Stimulated activated CD8-positive, alpha-beta memory T cell treated with anti-CD3 and anti-CD28 coated beads, Interleukin-7, amount 100 ng/mL, for 24 hours (primary cell): ENCODE data around the gene PTPRN2.
"Not testable (repeated sequence)": the region's sequence is repeated elsewhere in the genome, so short reads cannot be mapped to it uniquely, and the experiment has no call there.

Experiments used
- DNase-seq: peaks from one replicate; pipeline ENCODE4 v3.0.0-alpha.2; 2020; ENCODE audit warnings: low read depth

Gene PTPRN2

DNA sequence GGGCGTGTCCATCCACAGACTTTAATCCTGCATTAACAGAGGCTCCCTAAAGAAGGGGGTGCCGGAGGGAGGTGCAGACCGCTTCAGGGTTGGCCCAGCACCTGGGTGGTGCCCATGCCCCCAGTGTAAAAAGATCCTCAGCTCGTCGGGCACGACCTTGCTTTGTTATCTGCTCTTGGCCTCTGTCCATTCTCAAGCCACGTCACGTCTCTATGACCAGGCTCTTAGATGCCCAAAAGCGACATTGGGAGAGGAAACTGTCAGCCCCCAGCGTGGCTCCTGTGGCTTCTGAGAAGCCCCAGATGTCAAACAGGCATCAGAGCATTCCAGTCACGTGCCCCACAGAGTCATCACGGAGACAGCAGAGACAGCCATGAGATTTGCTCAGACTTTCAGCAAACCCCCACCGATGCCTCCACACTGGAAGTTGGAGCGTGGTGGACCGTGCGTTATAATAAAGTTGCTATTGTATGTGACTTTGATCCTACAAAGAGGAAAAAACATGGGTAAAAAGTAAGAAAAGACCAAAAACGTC is 55.5 kb downstream of the PTPRN2 start:
- DNase-seq, result no peak

DNA sequence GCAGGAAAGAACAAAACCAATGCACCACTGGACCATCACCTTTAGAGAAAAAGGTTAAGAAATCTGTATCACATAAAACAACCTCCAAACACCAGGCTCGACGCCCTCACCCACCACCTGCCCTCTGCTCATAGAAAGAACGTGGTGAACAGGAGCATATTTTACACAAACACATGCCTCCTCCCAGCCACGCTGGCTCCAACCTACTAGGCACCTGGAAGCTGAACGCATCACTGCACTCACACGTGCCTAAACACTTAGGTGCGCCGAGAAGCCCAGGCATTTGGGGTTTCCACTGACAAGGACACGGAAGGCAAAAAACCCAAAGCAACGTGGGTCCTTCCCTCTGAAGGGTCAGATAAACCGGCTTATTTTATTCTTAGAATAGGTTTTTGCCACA is 56.0 kb downstream of the PTPRN2 start:
- DNase-seq, result no peak

DNA sequence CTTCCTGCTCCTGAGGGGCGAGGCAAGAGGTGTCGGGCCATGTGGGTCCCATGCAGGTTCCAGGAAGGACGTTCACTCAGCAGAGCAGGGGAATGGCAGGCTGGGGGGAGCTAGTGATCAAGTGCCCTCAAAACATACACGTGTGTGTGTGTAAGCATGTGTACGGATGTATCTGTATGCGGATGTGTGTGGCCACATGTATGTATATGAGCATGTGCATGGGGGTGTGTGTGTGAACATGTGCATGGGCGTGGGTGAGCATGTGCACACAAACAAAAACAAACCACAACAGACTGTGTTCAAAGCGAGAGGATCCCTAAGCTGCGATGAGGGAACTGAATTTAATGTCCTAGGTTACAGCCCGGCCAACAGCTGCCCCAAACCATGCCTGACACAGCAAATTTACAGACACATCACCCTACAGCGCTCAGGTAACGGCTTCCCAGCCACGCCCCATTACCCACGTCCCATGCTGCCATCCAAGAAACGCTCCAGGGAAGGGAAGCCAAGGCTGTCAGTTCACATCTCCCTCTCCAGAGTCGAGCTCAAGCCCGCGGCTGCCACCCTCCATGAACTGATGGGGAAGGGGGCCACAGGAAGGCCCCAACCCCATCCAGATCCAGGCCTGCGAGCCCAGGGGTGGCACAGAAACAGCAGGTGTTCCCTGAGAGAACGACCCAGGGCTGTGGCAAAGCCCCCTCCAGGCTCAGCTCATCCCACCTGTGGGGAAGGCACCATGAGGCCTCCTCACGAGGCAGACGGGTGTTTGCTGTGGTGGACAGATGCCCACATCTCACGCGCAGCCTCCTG is 56.6 kb downstream of the PTPRN2 start:
- no peak for DNase-seq

DNA sequence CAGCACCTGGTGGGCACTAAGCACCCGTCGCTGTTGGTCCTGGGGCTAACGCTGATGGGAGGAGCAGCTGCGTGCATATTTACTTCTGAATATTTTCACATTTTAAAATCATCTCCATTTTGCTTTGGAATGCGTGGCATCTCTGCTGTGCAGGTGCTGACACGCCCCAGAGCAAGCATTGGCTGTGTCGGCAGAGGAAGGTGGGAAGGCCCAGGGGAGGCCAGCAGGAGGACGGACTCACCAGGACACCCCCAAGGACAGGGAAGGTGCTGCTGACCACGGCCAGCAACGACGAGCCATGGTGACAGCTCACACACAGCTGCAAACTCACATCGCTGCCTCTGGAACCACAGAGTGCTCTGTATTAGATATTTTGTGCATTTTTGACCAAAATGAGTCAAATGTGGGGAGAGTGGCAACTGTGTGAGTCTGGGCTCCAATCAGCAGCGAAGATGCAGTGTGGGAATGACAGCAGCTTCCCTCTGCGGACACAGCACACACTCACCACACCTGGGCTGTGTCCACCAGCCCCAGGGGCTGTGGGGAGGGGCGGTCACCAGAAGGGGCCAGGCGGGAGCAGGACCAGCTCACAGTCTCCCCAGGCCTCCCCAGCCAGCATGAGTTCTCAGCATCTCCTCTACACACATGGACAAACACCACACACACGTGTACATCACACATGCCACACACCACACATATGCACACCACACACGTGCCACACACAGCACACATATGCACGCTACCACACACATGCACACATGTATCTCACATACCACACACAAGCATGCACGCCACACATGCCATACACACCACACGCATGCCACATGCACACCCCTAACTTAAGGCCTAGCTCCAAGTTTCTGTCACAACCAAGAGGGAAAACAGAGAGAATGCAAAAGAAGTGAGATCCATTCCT is 58.2 kb downstream of the PTPRN2 start:
- no peak for DNase-seq

DNA sequence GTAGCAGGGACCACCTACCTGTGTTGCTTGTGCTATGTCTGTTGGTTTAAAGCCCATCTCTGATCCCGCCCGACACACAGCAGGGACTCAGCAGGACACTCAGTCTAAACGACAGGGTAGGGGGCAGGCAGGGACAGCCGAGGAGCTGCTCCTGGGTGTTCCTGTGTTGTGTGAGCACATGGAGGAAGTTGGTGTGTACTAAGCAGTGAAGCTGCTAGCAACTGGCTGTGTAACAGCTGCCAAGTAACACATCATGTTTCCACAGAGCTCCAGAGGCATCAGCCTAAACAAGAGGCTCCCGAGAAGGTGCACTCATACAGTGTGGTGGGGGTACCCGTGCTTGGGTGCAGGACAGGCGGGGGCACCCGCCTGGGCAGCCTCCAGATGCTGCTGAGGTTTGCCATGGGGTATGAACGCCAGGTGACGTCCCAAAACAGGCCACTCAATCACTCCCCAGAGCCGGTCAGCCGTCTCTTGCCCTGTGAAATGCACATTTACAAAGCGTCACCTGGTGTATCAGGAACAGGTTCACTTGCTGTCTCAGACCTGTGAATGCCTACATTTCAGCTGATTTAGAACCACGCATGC is 59.6 kb downstream of the PTPRN2 start:
- no peak for DNase-seq

DNA sequence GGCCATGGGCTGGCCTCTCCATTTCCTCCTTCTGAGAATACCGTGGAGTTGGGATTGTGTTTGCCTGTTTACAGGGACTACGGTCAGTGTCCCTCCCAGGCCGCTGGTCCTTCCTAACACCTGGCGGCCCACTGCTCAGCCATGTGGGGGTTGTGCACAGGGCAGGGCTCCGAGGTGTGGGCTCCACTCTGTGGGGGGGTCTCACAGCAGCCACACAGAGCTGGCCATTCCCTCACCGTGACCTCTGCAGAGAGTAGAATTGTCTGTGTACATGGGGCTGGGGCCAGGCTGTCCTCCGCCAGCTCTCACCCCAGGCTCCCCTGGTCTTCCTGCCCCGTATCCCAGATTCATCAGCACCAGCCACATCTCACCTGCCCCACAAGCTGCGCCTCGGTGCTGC is 60.1 kb downstream of the PTPRN2 start:
- DNase-seq, result no peak

DNA sequence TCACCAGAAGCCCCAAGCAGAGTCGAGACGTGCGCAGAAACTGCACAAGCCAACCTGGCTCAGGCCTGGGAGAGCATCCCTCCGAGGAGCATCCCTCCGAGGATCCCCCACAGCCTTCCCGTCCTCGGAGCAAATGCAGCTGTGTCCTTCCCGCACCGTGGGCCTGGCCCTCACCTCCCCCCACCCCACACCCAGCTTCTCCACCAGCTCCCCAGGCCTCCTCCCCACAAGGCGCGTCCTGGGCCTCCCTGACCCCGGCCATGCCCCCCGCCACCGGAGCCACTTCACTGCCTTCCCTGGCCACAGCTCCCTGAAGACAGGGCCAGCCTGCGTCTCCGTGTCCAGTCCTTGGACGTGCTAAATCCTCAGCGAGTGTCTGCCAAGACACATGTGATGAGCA is 60.6 kb downstream of the PTPRN2 start:
- no peak for DNase-seq

DNA sequence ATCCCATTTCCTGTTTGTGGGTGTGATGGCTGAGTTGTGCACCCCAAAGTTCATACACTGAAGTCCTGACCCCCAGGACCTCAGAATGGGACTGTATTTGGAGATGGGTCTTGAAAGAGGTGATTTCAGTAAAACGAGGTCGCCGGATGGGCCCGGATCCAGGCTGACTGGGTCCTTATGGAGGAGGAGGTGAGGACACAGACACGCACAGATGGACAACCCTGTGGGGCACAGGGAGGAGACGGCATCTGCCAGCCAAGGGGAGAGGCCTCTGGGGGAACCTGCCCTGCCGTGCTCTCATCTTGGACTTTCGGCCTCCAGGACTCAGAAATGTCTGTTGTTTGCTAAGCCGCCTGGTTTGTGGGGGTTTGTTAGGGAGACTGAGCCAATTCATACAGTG is 61.1 kb downstream of the PTPRN2 start:
- DNase-seq, result no peak

DNA sequence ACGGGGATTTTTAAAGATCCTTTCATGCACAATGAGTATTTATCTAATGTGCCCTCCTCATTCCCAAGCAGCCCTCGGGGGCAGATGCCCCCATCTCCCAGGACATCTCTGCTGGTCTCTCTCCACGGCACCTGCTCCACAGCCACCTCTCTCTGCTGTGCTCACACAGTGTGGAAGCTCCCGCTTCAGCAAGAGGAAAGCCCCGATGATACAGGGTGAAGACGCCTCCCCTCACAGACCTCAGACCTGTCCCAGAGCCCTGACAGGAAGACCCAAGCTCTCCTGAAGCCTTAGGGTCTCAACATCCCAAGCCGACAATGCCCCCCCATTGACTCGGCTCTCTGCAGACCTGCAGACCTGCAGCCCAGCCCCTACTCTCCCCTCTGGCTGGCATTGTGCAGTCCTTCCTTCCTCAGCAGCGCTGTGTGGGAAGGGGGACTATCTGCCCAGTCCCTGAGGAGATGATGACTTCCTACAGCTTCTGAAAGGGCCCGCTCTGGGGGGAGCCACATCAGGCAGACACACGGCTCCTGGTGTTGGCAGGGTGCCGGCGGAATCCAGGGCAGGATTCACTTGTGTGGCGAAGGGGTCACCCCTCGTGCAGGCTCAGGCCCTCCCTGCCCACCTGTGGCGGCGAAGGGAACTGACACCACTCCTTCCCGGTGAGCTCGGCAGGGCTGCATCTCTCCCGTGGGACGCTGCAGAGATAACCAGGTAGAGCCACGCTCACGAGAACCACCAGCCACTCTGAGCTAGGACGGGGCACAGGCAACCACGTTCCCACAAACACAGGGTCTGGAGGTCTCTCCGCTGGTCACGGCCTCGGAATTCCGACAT is 61.8 kb downstream of the PTPRN2 start:
- DNase-seq, result no peak

DNA sequence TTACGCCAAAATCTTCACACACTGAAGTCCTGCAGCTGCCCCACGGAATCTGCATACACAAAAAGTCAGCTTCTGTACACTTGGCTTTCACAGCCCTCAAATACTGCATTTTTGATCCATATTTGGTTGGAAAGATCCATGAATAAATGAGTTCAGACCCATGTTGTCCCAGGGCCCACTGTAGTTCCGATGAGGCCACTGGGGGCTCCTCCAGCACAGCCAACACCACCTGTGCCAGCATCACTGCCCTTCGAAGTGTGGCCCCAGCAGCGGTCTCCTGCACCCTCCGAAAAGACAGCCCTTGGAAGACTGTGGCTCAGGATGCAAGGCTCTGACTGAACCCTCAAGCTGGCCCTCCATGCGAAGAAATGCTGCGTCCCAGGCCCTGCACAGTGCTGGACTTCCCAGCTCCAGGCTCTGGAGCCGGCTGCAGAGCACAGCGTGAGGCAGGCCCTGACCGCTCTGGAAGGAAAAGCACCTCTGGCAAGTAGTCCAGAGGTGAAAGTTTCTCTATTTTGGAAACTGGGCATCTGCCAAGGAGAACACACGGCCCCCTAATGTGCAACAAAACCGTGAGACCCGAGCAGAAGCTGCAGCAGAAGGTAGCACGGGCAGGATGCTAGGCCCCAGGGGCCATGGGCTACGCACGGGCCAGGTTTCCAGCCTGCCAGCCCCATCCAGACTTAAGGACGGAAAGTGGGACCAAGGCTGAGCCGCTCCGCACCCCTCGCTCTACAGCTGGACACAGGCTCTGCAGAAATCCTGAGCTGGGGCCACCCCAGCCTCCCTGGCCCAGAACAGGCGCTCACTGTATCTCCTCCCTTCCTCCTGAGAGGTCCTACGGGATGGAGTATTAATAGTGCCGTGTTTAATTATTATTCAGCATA is 62.6 kb downstream of the PTPRN2 start:
- no peak for DNase-seq

DNA sequence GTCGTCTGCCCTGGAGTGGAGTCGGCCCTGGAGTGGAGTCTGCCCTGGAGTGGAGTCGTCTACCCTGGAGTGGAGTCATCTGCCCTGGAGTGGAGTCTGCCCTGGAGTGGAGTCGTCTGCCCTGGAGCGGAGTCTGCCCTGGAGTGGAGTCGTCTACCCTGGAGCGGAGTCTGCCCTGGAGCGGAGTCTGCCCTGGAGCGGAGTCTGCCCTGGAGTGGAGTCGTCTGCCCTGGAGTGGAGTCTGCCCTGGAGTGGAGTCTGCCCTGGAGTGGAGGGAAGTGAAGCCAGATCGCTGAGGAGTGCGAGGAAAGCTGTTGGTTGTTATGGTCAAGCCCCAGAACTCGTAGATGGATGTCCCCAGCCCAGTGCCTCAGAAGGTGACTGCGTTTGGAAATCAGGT is 63.3 kb downstream of the PTPRN2 start:
- DNase-seq, result not testable (repeated sequence)

DNA sequence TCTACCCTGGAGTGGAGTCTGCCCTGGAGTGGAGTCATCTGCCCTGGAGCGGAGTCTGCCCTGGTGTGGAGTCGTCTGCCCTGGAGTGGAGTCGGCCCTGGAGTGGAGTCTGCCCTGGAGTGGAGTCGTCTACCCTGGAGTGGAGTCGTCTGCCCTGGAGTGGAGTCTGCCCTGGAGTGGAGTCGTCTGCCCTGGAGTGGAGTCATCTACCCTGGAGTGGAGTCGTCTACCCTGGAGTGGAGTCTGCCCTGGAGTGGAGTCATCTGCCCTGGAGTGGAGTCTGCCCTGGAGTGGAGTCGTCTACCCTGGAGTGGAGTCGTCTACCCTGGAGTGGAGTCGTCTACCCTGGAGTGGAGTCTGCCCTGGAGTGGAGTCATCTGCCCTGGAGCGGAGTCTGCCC is 63.7 kb downstream of the PTPRN2 start:
- DNase-seq, result not testable (repeated sequence)

DNA sequence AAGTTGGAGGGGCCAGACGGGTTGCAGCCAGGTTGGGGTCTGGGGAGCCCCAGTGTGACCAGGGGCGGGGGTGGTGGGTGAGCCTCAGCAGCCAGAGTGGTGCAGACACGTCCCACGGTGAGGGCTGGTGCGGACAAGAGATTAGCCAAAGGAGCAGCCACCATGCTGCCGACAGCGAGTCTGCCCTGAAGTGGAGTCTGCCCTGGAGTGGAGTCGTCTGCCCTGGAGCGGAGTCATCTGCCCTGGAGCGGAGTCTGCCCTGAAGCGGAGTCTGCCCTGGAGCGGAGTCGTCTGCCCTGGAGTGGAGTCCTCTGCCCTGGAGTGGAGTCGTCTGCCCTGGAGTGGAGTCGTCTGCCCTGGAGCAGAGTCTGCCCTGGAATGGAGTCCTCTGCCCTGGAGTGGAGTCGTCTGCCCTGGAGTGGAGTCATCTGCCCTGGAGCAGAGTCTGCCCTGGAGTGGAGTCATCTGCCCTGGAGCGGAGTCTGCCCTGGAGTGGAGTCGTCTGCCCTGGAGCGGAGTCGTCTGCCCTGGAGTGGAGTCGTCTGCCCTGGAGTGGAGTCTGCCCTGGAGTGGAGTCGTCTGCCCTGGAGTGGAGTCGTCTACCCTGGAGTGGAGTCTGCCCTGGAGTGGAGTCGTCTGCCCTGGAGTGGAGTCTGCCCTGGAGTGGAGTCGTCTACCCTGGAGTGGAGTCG is 64.3 kb downstream of the PTPRN2 start:
- DNase-seq, result not testable (repeated sequence)

DNA sequence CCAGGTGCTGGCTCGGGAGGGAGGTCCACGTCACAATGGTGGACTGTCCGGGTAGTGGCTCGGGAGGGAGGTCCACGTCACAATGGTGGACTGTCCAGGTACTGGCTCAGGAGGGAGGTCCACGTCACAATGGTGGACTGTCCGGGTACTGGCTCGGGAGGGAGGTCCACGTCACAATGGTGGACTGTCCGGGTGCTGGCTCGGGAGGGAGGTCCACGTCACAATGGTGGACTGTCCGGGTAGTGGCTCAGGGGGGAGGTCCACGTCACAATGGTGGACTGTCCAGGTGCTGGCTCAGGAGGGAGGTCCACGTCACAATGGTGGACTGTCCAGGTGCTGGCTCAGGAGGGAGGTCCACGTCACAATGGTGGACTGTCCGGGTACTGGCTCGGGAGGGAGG is 65.8 kb downstream of the PTPRN2 start:
- not testable (repeated sequence) for DNase-seq

DNA sequence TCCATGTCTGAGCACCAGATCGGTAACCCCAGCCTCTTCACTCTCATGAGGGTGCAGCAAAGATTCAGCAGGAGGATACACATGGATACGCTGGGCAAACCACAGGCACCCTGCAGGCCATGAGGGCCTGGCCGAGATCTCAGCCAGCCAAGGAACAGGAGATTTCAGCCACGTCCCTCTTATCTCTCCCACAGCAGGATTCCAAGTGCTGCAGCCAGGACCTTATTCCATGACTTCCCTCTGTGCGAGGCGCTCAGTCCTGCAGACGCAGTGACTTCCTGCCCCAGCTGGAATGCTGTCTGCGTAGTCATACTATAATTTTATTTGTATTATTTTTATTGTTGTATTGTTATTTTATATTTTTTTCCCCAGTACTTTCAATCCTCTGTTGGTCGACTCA is 66.8 kb downstream of the PTPRN2 start:
- DNase-seq, result no peak

DNA sequence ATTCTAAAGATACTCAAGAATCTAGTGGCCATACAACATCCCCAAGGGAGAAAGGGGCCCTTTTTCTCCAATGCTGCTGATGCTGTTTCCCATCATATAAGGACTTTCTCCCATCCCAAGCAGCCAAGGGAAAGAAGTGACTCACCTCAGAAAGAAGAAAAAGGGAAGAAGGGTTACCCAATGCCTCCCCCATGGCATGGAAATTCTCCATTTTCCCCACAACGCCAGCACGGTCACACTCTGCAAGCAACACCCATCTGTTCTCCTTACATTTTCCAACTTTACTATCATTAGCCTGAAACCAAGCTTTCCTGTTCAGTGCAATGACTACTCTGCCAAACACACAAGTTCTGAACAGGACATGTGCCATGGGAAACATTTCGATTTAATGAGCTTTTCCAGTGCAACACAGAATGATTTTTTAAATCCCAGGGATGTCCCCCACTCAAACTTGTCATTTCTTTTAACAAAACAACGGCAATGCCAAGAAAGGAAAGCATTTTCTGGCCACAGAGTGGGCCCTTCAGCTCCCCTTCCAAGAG is 67.9 kb downstream of the PTPRN2 start:
- no peak for DNase-seq

DNA sequence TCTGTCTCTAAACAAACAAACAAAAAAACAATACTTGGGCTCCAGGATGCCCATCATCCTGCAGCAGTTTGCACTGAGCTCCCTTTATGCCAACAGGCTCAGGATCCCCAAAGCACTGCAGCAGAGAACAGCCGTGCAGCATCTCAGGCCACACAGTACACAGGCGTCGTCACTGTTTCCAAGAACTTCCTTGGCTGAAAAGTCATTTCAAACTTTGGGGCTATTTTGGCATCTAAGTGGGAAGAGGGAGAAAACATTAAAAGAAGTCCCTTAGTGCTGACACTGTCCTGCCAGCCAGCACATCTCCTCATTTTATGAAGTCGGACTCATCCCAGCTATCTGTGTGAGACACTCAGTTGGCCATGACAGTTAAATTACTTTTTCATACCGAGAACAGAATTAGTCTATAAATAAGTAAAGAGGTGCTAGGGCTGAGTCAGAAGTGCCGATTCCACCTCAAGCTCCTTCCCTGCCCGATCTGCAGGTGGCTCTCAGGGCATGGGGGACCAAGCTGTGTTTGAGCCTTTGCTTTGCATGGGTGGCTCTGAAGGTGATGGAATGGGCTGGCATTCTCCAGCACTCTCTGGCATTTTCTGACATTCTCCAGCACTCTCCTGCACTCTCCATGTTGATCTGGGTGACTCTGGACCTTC is 68.5 kb downstream of the PTPRN2 start:
- no peak for DNase-seq

DNA sequence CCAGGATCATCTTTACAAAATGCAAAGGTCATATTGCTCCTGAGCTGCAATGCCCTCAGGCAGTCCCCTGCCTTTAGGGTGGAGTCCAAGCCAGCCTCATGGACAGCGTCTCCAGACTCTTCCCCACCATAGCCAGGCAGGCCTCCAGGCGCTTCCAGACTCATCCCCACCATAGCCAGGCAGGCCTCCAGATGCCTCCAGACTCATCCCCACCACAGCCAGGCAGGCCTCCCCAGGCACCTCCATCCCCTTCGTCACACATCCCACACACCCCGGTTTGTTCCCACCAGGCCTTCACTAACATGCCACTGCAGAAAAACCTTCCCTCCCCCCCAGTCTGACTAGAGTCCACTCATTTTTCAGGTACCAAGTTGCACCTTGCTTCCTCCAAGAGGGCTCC is 70.1 kb downstream of the PTPRN2 start:
- DNase-seq, result no peak

DNA sequence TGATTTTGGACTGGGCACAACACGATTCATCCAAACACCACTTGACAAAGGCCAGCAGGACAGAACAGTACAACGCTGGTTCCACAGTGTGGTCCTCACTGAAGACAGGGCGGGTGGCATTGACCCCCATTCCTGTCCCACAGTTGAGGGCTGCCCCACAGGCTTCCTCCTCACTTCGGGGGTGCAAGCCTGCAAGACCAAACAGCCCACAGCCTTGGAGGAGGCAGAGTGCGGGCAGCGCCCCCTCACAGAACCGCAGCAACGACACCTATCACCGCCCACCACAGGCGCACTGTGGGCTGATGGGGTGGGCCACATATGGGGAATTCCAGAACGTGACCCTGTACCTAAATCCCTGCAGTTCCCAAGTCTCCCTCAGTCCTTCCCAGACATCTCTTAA is 70.6 kb downstream of the PTPRN2 start:
- DNase-seq, result no peak
